SK-N-SH (cell line): Measurements from ENCODE around the gene SLC38A3. TPM values are rescaled to one million over a fixed set of nuclear protein-coding genes. Genes with fewer than 3 reads are reported as not detected.

Source experiments
- CTCF ChIA-PET: fragments of 300-600, 350-600 bp; formaldehyde crosslinking; extraction: SDS; loops from one replicate; lab custom pipeline; 2021; lab: Yijun Ruan, JAX
- POLR2A ChIA-PET: fragments of 350-600 bp; sonication (Branson Sonifier 250); formaldehyde crosslinking; extraction: SDS; loops from one replicate; lab custom pipeline; 2020; ENCODE audit warnings: antibody characterized with exemption, inconsistent platforms; lab: Yijun Ruan, JAX
- DNase-seq: peaks from one replicate; pipeline ENCODE4 v3.0.0; 2012
- H2AFZ ChIP-seq: fragments of 200-600 bp; sonication (generic); 2 replicates; pipeline ENCODE4 v1.8.1; 2016; ENCODE audit warnings: antibody characterized with exemption, mild to moderate bottlenecking, low read depth
- H3F3A ChIP-seq: fragments of 200-600 bp; sonication (generic); replicated peaks from 2 replicates; pipeline ENCODE3; 2016; ENCODE audit warnings: antibody characterized with exemption, mild to moderate bottlenecking; ENCODE audit not compliant: insufficient read depth
- H3K27ac ChIP-seq, 2 experiments: fragments of 200-500 bp in 1 of 2; fragments of 200-600 bp in 1 of 2; sonication (Bioruptor generic) in 1 of 2; sonication (generic), shearing (Covaris generic) in 1 of 2; 2 replicates each; pipeline versions ENCODE4 v1.5.1 to v1.6.1; 2014 to 2016; ENCODE audit warnings: low read depth in 2 of 2, inconsistent platforms in 1 of 2, low read length in 1 of 2, mild to moderate bottlenecking in 1 of 2, mixed read lengths in 1 of 2
- H3K27me3 ChIP-seq: fragments of 200-600 bp; sonication (generic), shearing (Covaris generic); 2 replicates; pipeline ENCODE4 v1.6.1; 2016; ENCODE audit warnings: mixed run types; ENCODE audit not compliant: insufficient read depth
- H3K36me3 ChIP-seq, 2 experiments: fragments of 200-500 bp in 1 of 2; fragments of 200-600 bp in 1 of 2; sonication (Bioruptor generic) in 1 of 2; sonication (generic) in 1 of 2; replicated peaks in 1 of 2; 2 replicates each; pipeline versions ENCODE3 to v1.5.1; 2014 to 2016; ENCODE audit warnings: low read length in 1 of 2, mild to moderate bottlenecking in 1 of 2; ENCODE audit not compliant: insufficient read depth in 2 of 2, control insufficient read depth in 1 of 2
- H3K4me1 ChIP-seq, 2 experiments: fragments of 200-500 bp in 1 of 2; fragments of 200-600 bp in 1 of 2; sonication (Bioruptor generic) in 1 of 2; sonication (generic), shearing (Covaris generic) in 1 of 2; 2 replicates each; pipeline versions ENCODE4 v1.5.1 to v1.6.1; 2014 to 2016; ENCODE audit warnings: low read depth in 1 of 2, low read length in 1 of 2, mixed run types in 1 of 2; ENCODE audit not compliant: insufficient read depth in 2 of 2, control insufficient read depth in 1 of 2
- H3K4me2 ChIP-seq: fragments of 200-600 bp; sonication (generic), shearing (Covaris generic); 2 replicates; pipeline ENCODE4 v1.6.1; 2017; ENCODE audit warnings: mixed run types
- H3K4me3 ChIP-seq, 2 experiments: fragments of 200-500 bp in 1 of 2; fragments of 200-600 bp in 1 of 2; sonication (Bioruptor generic) in 1 of 2; sonication (generic), shearing (Covaris generic) in 1 of 2; 2 replicates each; pipeline versions ENCODE4 v1.5.1 to v1.8.1; 2014 to 2016; ENCODE audit warnings: low read depth in 2 of 2, inconsistent platforms in 1 of 2, low read length in 1 of 2, mild to moderate bottlenecking in 1 of 2, mixed read lengths in 1 of 2, moderate library complexity in 1 of 2
- H3K79me2 ChIP-seq: fragments of 200-600 bp; sonication (generic); 2 replicates; pipeline ENCODE4 v1.8.1; 2017; ENCODE audit warnings: mild to moderate bottlenecking; ENCODE audit not compliant: insufficient read depth
- H3K9ac ChIP-seq: fragments of 200-600 bp; sonication (generic); 2 replicates; pipeline ENCODE4 v1.6.1; 2017; ENCODE audit warnings: mixed run types
- H3K9me2 ChIP-seq: fragments of 200-600 bp; sonication (generic); 2 replicates; pipeline ENCODE4 v1.6.1; 2017; ENCODE audit warnings: mixed run types
- H3K9me3 ChIP-seq: fragments of 200-600 bp; sonication (generic); 2 replicates; pipeline ENCODE4 v1.6.1; 2017; ENCODE audit warnings: mixed run types, mild to moderate bottlenecking, moderate library complexity
- H4K20me1 ChIP-seq: fragments of 200-600 bp; sonication (generic); 2 replicates; pipeline ENCODE4 v1.6.1; 2017; ENCODE audit warnings: mild to moderate bottlenecking, mixed run types; ENCODE audit not compliant: insufficient read depth
- ELF1 ChIP-seq: IDR thresholded peaks from 2 replicates; pipeline ENCODE4 v1.4.0; 2012
- FOXM1 ChIP-seq: IDR thresholded peaks from 2 replicates; pipeline ENCODE4 v1.4.0; 2012; ENCODE audit warnings: low read depth, mild to moderate bottlenecking
- GABPA ChIP-seq: IDR thresholded peaks from 2 replicates; pipeline ENCODE4 v1.4.0; 2012; ENCODE audit warnings: low read depth, mild to moderate bottlenecking
- MEF2A ChIP-seq: IDR thresholded peaks from 2 replicates; pipeline ENCODE4 v1.4.0; 2012; ENCODE audit warnings: low read depth, borderline replicate concordance
- MXI1 ChIP-seq: IDR thresholded peaks from 2 replicates; pipeline ENCODE4 v1.6.1; 2012; ENCODE audit warnings: mild to moderate bottlenecking, low read depth, low read length, improper control_type of control experiment
- NFIC ChIP-seq: IDR thresholded peaks from 2 replicates; pipeline ENCODE4 v1.4.0; 2012; ENCODE audit warnings: borderline replicate concordance
- RAD21 ChIP-seq: IDR thresholded peaks from 2 replicates; pipeline ENCODE4 v1.6.1; 2012; ENCODE audit warnings: mild to moderate bottlenecking, low read length
- RCOR1 ChIP-seq: fragments of 150-350 bp; IDR thresholded peaks from 2 replicates; pipeline ENCODE4 v1.6.1; 2017; ENCODE audit warnings: antibody characterized with exemption, low read length
- RXRA ChIP-seq: IDR thresholded peaks from 2 replicates; pipeline ENCODE4 v1.4.0; 2012; ENCODE audit warnings: low read depth, mild to moderate bottlenecking, borderline replicate concordance
- TAF1 ChIP-seq: IDR thresholded peaks from 2 replicates; pipeline ENCODE4 v1.6.1; 2012; ENCODE audit warnings: low read depth, mild to moderate bottlenecking, low read length, moderate library complexity, borderline replicate concordance
- TCF12 ChIP-seq: IDR thresholded peaks from 2 replicates; pipeline ENCODE4 v1.4.0; 2012
- TEAD4 ChIP-seq: IDR thresholded peaks from 2 replicates; pipeline ENCODE4 v1.4.0; 2012; ENCODE audit warnings: mild to moderate bottlenecking, borderline replicate concordance; ENCODE audit not compliant: insufficient read depth
- WGBS: methylation state at CpG from one replicate; pipeline ENCODE4 v1.1.6; 2017; ENCODE audit warnings: low lambda C conversion rate; 5-methylcytosine and 5-hydroxymethylcytosine counted together
- polyA plus RNA-seq, 3 experiments: library from polyadenylated mRNA; depleted of rRNA; stranded (reverse); fragments of >200 nt; gene quantifications; 2 replicates each; pipeline ENCODE4 v1.2.3, GENCODE V29; 2012
- TF ChIP-seq, protein P1 (sequence below): IDR thresholded peaks from 2 replicates; pipeline ENCODE4 v1.4.0; 2012; ENCODE audit warnings: low read depth
- TF ChIP-seq, protein P2 (sequence below): fragments of 150-350 bp; IDR thresholded peaks from 2 replicates; pipeline ENCODE4 v1.6.1; 2017; ENCODE audit warnings: antibody characterized with exemption, low read length, low read depth, borderline replicate concordance

SLC38A3 gene
- polyA plus RNA-seq, 1 of the 3 experiments (the other 2 are of a cell fraction) = 0.84 TPM

DNA sequence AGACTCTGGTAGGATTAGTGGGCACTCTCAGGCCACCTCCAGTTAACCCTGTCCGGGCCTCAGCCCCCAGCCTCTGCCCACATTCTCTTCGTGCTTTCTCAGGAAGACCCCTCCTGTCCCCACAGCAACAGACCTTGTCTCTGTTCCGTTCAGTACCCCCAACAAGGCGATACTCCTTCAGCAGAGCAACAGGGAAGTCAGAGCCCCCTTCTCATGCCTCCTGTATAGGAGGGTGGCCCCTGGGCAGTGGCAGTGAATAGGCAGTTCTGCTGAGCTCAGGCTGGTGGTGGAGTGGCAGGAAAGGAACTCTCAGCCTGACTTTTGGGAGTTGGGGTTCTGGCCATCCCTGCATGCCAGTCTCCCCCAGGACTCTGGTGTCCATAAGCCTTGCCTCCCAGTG lies 64.4 kb downstream of the SLC38A3 start:
- H3K4me3 ChIP-seq = no peak overlapping the region
- ChIA-PET POLR2A (no interaction called here), CTCF (interaction anchor here (0.8 to 12.2 kb wide), 5 partner anchors 10 to 78 kb away, joined by 4 to 206 read pairs (median 49); partner anchors contain the start of gene GNAT1)
- H3K36me3 ChIP-seq = no peaks in the 10 kb centered on the region
- no peak overlapping the region for H3K27ac ChIP-seq
- DNase-seq = no peak
- H3K9me2 ChIP-seq = no peaks in the 10 kb centered on the region
- H3K9me3 ChIP-seq = no peaks in the 10 kb centered on the region
- TF ChIP-seq NFIC (no peak), TAF1 (no peak), ELF1 (no peak), MEF2A (no peak)
- TF ChIP-seq, protein P1, sequence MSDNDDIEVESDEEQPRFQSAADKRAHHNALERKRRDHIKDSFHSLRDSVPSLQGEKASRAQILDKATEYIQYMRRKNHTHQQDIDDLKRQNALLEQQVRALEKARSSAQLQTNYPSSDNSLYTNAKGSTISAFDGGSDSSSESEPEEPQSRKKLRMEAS = no peak
- peaks cover 23% of the 10 kb centered on the region for H3F3A ChIP-seq
- WGBS = 82% methylated on average over 4 of the region's 4 CpGs
- 0 out of 2 replicates have a peak, but pooled peaks cover 4% of the 10 kb centered on the region for H3K27me3 ChIP-seq
- H3K9ac ChIP-seq = no peak overlapping the region
- no peak overlapping the region for H2AFZ ChIP-seq
- H3K4me2 ChIP-seq = no peak overlapping the region
- no peaks in the 10 kb centered on the region for H3K79me2 ChIP-seq
- peaks cover 20 to 30% of the 10 kb centered on the region in 2 experiments; a peak in 3 of 4 replicates for H3K4me1 ChIP-seq
- H4K20me1 ChIP-seq = no peaks in the 10 kb centered on the region

DNA sequence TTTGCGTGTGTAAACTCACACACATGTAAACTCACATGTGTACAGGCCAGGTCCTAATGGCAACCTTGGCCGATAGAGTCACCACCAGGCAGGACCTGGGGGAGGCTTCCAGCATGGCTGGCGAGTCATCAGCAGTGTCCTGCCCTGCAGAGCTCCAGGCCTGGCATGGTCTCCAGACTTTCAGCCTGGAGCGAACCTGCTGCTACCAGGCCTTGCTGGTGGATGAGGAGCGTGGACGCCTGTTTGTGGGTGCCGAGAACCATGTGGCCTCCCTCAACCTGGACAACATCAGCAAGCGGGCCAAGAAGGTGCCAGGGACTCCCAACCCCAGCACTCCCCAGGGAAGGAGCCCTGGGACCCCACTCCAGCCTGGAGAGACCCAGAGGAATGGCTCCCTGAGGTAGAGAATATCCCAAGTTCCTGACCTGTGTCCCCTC lies 64.9 kb downstream of the SLC38A3 start:
- no peak for DNase-seq
- H3K4me3 ChIP-seq = no peak overlapping the region
- WGBS = 20% methylated on average over 1 of the region's 8 CpGs
- H3K4me1 ChIP-seq = peaks cover 16 to 26% of the 10 kb centered on the region in 2 experiments; a peak in 3 of 4 replicates
- H3K4me2 ChIP-seq = peak overlapping the region; percentile 45; the same call in 1 of the 2 replicates
- ChIA-PET CTCF (interaction anchor here (0.8 to 12.2 kb wide), 6 partner anchors 10 to 78 kb away, joined by 4 to 206 read pairs (median 27); partner anchors contain the start of gene GNAT1), POLR2A (no interaction called here)
- no peak for TF ChIP-seq TEAD4
- TF ChIP-seq TCF12 = no peak
- no peak for TF ChIP-seq FOXM1
- H3K36me3 ChIP-seq = no peaks in the 10 kb centered on the region
- H2AFZ ChIP-seq = no peak overlapping the region
- H3K9ac ChIP-seq = no peak overlapping the region
- H3K9me2 ChIP-seq = no peaks in the 10 kb centered on the region
- no peak overlapping the region for H3K27ac ChIP-seq
- H3K27me3 ChIP-seq = 0 out of 2 replicates have a peak, but pooled peaks cover 9% of the 10 kb centered on the region
- no peaks in the 10 kb centered on the region for H3K79me2 ChIP-seq
- no peaks in the 10 kb centered on the region for H3K9me3 ChIP-seq
- H3F3A ChIP-seq = peaks cover 22% of the 10 kb centered on the region
- H4K20me1 ChIP-seq = no peaks in the 10 kb centered on the region

DNA sequence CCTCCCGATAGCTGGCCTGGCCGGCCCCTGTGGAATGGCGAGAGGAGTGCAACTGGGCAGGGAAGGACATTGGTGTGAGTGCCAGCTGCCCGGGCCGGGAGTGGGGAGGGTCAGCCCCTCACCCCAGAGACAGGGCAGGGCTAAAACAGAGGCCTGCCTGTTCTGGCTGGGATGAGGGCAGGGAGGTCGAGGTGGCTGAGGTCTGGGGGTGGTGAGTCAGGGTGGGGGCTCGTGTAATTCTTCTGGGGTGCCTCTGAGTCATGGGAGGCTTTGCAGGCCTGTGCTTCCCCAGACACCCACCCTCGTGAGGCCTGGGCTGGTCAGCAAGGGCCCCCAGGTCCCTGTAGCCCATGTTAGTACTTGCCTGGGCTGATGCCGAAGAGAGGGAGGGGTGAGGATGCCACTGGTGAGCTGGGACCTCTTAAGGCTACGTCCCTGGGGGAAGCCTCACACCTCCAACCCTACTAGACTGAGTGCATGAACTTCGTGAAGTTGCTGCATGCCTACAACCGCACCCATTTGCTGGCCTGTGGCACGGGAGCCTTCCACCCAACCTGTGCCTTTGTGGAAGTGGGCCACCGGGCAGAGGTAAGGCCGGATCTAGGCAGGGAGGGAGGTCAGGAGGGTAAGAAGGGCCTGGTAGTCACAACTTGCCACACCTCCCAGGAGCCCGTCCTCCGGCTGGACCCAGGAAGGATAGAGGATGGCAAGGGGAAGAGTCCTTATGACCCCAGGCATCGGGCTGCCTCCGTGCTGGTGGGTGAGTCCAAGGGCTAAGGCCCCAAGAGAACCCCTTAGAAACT lies 65.6 kb downstream of the SLC38A3 start:
- CTCF ChIA-PET = interaction anchor here (0.8 to 12.2 kb wide), 8 partner anchors 11 to 157 kb away, joined by 3 to 206 read pairs (median 12); partner anchors contain the start of gene GNAT1
- DNase-seq = no peak

More for the DNA sequence above, 65.6 kb downstream of the SLC38A3 start:
- Histone ChIP-seq H3K4me1 (peaks cover 11 to 26% of the 10 kb centered on the region in 2 experiments; a peak in 2 of 4 replicates), H3K9ac (no peak overlapping the region), H3K9me2 (no peaks in the 10 kb centered on the region), H3K4me3 (no peak overlapping the region), H3K27ac (no peak overlapping the region), H3K4me2 (peak overlapping the region; percentile 45; the same call in 1 of the 2 replicates), H2AFZ (no peak overlapping the region), H3K27me3 (0 out of 2 replicates have a peak, but pooled peaks cover 14% of the 10 kb centered on the region), H3K9me3 (no peaks in the 10 kb centered on the region), H3K36me3 (no peaks in the 10 kb centered on the region), H3K79me2 (no peaks in the 10 kb centered on the region), H4K20me1 (no peaks in the 10 kb centered on the region), H3F3A (peaks cover 18% of the 10 kb centered on the region)
- WGBS = 74% methylated on average over 8 of the region's 19 CpGs
- POLR2A ChIA-PET = no interaction called here
- TF ChIP-seq MEF2A (no peak), RXRA (no peak), RAD21 (no peak), GABPA (no peak), MXI1 (no peak), RCOR1 (no peak)
- TF ChIP-seq, protein P1 = no peak
- TF ChIP-seq, protein P2, sequence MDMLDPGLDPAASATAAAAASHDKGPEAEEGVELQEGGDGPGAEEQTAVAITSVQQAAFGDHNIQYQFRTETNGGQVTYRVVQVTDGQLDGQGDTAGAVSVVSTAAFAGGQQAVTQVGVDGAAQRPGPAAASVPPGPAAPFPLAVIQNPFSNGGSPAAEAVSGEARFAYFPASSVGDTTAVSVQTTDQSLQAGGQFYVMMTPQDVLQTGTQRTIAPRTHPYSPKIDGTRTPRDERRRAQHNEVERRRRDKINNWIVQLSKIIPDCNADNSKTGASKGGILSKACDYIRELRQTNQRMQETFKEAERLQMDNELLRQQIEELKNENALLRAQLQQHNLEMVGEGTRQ = no peak
